Uterus (tissue), 4 donors: ENCODE measurements around the gene SYN1. TPM values are rescaled to one million over a fixed set of nuclear protein-coding genes. Genes with fewer than 3 reads are reported as not detected.

Source experiments
- DNase-seq, 2 donors: peaks; one replicate each; pipeline ENCODE4 v3.0.0-alpha.2; 2019 to 2020
- H3K27ac ChIP-seq, 2 donors: fragments of 200-600 bp; sonication (generic); 1 replicate in 1 of 2; 2 replicates in 1 of 2; pipeline ENCODE4 v1.5.1; 2016 to 2018
- H3K27me3 ChIP-seq, 2 donors: fragments of 200-600 bp; sonication (generic); one replicate each; pipeline ENCODE4 v1.5.1; 2018 to 2019; ENCODE audit warnings: control low read depth in 1 of 2
- H3K36me3 ChIP-seq, 2 donors: fragments of 200-600 bp; sonication (generic); one replicate each; pipeline ENCODE4 v1.5.1; 2019; ENCODE audit warnings: control low read depth in 1 of 2
- H3K4me1 ChIP-seq, 2 donors: fragments of 200-600 bp; sonication (generic); one replicate each; pipeline ENCODE4 v1.5.1; 2018 to 2019; ENCODE audit warnings: control low read depth in 1 of 2
- H3K4me3 ChIP-seq, 2 donors: fragments of 200-600 bp; sonication (generic); 1 replicate in 1 of 2; 2 replicates in 1 of 2; pipeline ENCODE4 v1.5.1; 2018 to 2019; ENCODE audit warnings: mild to moderate bottlenecking in 1 of 2
- H3K9me3 ChIP-seq, 2 donors: fragments of 200-600 bp; sonication (generic); one replicate each; pipeline ENCODE4 v1.5.1; 2019; ENCODE audit warnings: control low read depth in 1 of 2
- POLR2A ChIP-seq, 2 donors: fragments of 450-650 bp; IDR thresholded peaks; one replicate each; pipeline ENCODE4 v1.6.1; 2016; ENCODE audit warnings: antibody characterized with exemption in 2 of 2, mild to moderate bottlenecking in 1 of 2, moderate library complexity in 1 of 2
- intact Hi-C: fragments of 100-400 bp; cut with DNase I; formaldehyde crosslinking; loops from one replicate; pipeline ENCODE4 v1.15.1; 2023; ENCODE audit warnings: low total_unique reads
- microRNA-seq: library from miRNA; unstranded; fragments of <30 nt; microRNA quantifications from one replicate; pipeline ENCODE4, GENCODE V29; 2016; ENCODE audit warnings: borderline microRNAs expressed, borderline replicate concordance
- small RNA-seq: library from RNA; depleted of rRNA; stranded (forward); fragments of <200 nt; gene quantifications from one replicate; pipeline ENCODE3, GENCODE V24; 2016
- total RNA-seq, 4 donors: library from RNA; depleted of rRNA in 3 of 4; stranded (reverse); fragments of >200 nt in 3 of 4; gene quantifications; one replicate each; pipeline versions ENCODE4 v1.1.0 to v1.2.4, GENCODE V29; 2014 to 2023
- TF ChIP-seq, protein P1 (sequence below), 4 experiments: fragments of 200-600 bp in 2 of 4; fragments of 450-650 bp in 2 of 4; sonication (generic) in 2 of 4; IDR thresholded peaks; one replicate each; pipeline ENCODE4 v1.5.1; 2016 to 2019; ENCODE audit warnings: antibody characterized with exemption in 4 of 4, mild to moderate bottlenecking in 2 of 4, moderate library complexity in 1 of 4
- donor health status: DM: yes; HTN: yes; CAD: no.

Gene SYN1
- total RNA-seq, 4 donors from 2014 or later, result 1.2 to 1.5 TPM; not detected in 2

DNA sequence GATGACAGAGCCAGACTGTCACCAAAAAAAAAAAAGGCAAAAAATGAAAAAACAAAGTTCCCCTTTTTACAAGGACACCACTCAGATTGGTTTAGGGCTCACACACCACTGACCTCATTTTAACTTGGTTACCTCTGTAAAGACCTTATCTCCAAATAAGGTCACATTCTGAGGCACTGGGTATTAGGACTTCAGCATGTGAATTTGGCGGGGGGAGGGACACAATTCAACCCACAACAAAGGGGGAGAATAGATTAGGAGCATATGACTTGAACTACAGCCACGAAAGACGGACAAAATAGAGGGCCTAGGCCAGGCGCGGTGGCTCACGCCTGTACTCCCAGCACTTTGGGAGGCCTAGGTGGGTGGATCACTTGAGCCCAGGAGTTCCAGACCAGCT, 89.6 kb downstream of the SYN1 start:
- intact Hi-C loops, result no loop called here
- no peak overlapping the region for H3K4me3 ChIP-seq
- TF ChIP-seq, protein P1, sequence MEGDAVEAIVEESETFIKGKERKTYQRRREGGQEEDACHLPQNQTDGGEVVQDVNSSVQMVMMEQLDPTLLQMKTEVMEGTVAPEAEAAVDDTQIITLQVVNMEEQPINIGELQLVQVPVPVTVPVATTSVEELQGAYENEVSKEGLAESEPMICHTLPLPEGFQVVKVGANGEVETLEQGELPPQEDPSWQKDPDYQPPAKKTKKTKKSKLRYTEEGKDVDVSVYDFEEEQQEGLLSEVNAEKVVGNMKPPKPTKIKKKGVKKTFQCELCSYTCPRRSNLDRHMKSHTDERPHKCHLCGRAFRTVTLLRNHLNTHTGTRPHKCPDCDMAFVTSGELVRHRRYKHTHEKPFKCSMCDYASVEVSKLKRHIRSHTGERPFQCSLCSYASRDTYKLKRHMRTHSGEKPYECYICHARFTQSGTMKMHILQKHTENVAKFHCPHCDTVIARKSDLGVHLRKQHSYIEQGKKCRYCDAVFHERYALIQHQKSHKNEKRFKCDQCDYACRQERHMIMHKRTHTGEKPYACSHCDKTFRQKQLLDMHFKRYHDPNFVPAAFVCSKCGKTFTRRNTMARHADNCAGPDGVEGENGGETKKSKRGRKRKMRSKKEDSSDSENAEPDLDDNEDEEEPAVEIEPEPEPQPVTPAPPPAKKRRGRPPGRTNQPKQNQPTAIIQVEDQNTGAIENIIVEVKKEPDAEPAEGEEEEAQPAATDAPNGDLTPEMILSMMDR (IDR thresholded peaks at IDR 0.05), result no peak
- TF ChIP-seq POLR2A (IDR thresholded peaks at IDR 0.05), result no peak

GRCh38 chrX:47529548-47529947, 90.1 kb downstream of the SYN1 start:
- H3K4me3 ChIP-seq, result no peak overlapping the region
- intact Hi-C loops, result no loop called here
- no peaks in the 10 kb centered on the region for H3K27me3 ChIP-seq
- H3K27ac ChIP-seq, result no peak overlapping the region
- H3K36me3 ChIP-seq, result no peaks in the 10 kb centered on the region
- no peak for TF ChIP-seq POLR2A (IDR thresholded peaks at IDR 0.05)
- H3K9me3 ChIP-seq, result no peaks in the 10 kb centered on the region
- no peaks in the 10 kb centered on the region for H3K4me1 ChIP-seq
- no peak for DNase-seq

More for the DNA sequence above, 89.6 kb downstream of the SYN1 start:
- Histone ChIP-seq H3K4me1 (no peaks in the 10 kb centered on the region), H3K27ac (no peak overlapping the region), H3K27me3 (no peaks in the 10 kb centered on the region), H3K36me3 (no peaks in the 10 kb centered on the region), H3K9me3 (no peaks in the 10 kb centered on the region)
- DNase-seq, result no peak

DNA sequence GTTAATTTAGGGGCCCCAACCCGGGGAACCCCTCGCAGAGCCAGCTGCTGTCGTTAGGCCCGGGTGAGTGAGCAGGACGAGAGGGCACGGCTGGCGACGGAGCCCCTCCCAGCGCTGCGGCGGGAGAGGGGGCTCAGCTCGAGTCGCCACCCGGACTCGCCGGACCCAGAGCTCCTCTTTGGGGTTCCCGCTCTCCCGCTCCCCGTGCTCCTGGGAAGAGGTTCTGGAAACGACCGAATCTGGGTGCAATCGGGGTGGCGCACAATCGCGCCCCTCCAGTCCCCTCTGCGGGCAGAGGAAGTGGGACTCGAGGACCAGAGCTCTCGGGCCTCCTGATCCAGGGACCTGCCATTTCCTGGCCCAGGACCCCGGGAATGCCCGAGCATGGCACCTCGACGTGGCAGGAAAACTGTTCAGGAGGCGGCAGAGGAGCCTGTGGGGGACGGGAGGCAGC, 95.9 kb downstream of the SYN1 start:
- Histone ChIP-seq H3K36me3 (no peaks in the 10 kb centered on the region), H3K27me3 (no peaks in the 10 kb centered on the region), H3K9me3 (peaks cover 0 to 3% of the 10 kb centered on the region in 2 donors), H3K27ac (peak overlapping the region; percentile 26 to 41), H3K4me3 (peak overlapping the region; percentile 34 to 39), H3K4me1 (no peaks in the 10 kb centered on the region)
- TF ChIP-seq POLR2A (IDR thresholded peaks at IDR 0.05), result no peak
- TF ChIP-seq, protein P1 (IDR thresholded peaks at IDR 0.05), result peak in 1 of 4 experiments; percentile 4
- no peak for DNase-seq
- intact Hi-C loops, result no loop called here

- Histone ChIP-seq H3K27me3 (no peaks in the 10 kb centered on the region), H3K36me3 (no peaks in the 10 kb centered on the region), H3K4me3 (peak overlapping the region; percentile 34 to 39), H3K9me3 (peaks cover 0 to 3% of the 10 kb centered on the region in 2 donors), H3K4me1 (no peaks in the 10 kb centered on the region), H3K27ac (peak overlapping the region; percentile 26 to 41)
- TF ChIP-seq, protein P1 (IDR thresholded peaks at IDR 0.05), result peak; percentile 69 to 88 (median 80)
- peak in 1 of 2 donors; percentile 14 for TF ChIP-seq POLR2A (IDR thresholded peaks at IDR 0.05)
- intact Hi-C loops, result no loop called here
- peak; percentile 76 to 84 for DNase-seq
These were observed 96.4 kb downstream of the SYN1 start for GRCh38 chrX:47523297-47523696.

Small RNAs within 50 kb of the gene (microRNA-seq; reads per million reads assigned to microRNA genes)
- gene MIR4769, result not detected

Small RNAs within 50 kb of the gene (small RNA-seq; reads per million reads assigned to genes)
- gene MIR4769, result not detected

Other genes with a start within 250 kb of the SYN1 start
- 1 to 10 TPM in 1 of 4 donors, under 1 TPM in 1, not detected in 2; 0.55 to 2.4 TPM for gene ZNF157, start 249.3 kb downstream of the SYN1 start, total RNA-seq
- gene ZNF41, start 136.6 kb downstream of the SYN1 start, total RNA-seq, result 10 to 100 TPM in 3 of 4 donors, 1 to 10 TPM in 1; 4.9 to 14.7 (median 11.5) TPM
- 10 to 100 TPM in 3 of 4 donors, 1 to 10 TPM in 1; 5.6 to 65.6 (median 17.6) TPM for gene ARAF, start 58.7 kb downstream of the SYN1 start, total RNA-seq
- gene TIMP1, start 37.4 kb downstream of the SYN1 start, total RNA-seq, result 100 to 1,000 TPM in 2 of 4 donors, 10 to 100 TPM in 2; 17.9 to 287 (median 111) TPM
- gene CFP, start 10.1 kb upstream of the SYN1 start, total RNA-seq, result 1 to 10 TPM in 2 of 4 donors, under 1 TPM in 1, not detected in 1; 0.51 to 2.0 (median 1.7) TPM
- gene ELK1, start 30.7 kb upstream of the SYN1 start, total RNA-seq, result 10 to 100 TPM; 18.2 to 34.2 (median 25.6) TPM
- gene UXT, start 39.3 kb upstream of the SYN1 start, total RNA-seq, result 100 to 1,000 TPM in 2 of 4 donors, 10 to 100 TPM in 2; 58.2 to 900 (median 216) TPM
- 10 to 100 TPM in 2 of 4 donors, 1 to 10 TPM in 2; 2.6 to 26.6 (median 9.4) TPM for gene ZNF81, start 217.0 kb upstream of the SYN1 start, total RNA-seq